ENCODE results near the gene ARHGEF28. TPM values are rescaled to one million over a fixed set of nuclear protein-coding genes. Genes with fewer than 3 reads are reported as not detected.

ARHGEF28 gene
- total RNA-seq, 1 donor from 2014 or later: not detected

- intact Hi-C loops (cut with micrococcal nuclease): no loop called here
These were observed 355.7 kb downstream of the ARHGEF28 start for GRCh38 chr5:73981704-73982103.

- intact Hi-C loops (cut with micrococcal nuclease): no loop called here
These were observed 357.6 kb downstream of the ARHGEF28 start for GRCh38 chr5:73983644-73984043.

GRCh38 chr5:73985145-73985544 is 359.1 kb downstream of the ARHGEF28 start:
- intact Hi-C loops (cut with micrococcal nuclease): no loop called here

- intact Hi-C loops (cut with micrococcal nuclease): no loop called here
These were observed 360.7 kb downstream of the ARHGEF28 start for GRCh38 chr5:73986729-73987128.

GRCh38 chr5:73987915-73988314 is 361.9 kb downstream of the ARHGEF28 start:
- intact Hi-C loops (cut with micrococcal nuclease): no loop called here

GRCh38 chr5:73989956-73990355 is 364.0 kb downstream of the ARHGEF28 start:
- intact Hi-C loops (cut with micrococcal nuclease): no loop called here

Other genes with a start within 250 kb of the ARHGEF28 start
- gene FOXD1, start 177.4 kb upstream of the ARHGEF28 start, total RNA-seq: 0.20 and 0.29 TPM in 2 replicates
- 673 and 708 TPM in 2 replicates for gene BTF3, start 127.8 kb upstream of the ARHGEF28 start, total RNA-seq
- 22.2 and 23.9 TPM in 2 replicates for gene ANKRA2, start 60.6 kb upstream of the ARHGEF28 start, total RNA-seq
- gene UTP15, start 60.5 kb upstream of the ARHGEF28 start, total RNA-seq: 28.9 and 32.1 TPM in 2 replicates